HepG2 (cell line): ENCODE data around the gene FGGY.
"Not testable (repeated sequence)": the region's sequence is repeated elsewhere in the genome, so short reads cannot be mapped to it uniquely, and the experiment has no call there.

ENCODE experiments used
- FOSL1 ChIP-seq: sonication (generic); formaldehyde crosslinking; IDR thresholded peaks from 2 replicates; pipeline ENCODE4 v1.9.0; 2021; ENCODE audit warnings: missing genetic modification reagents, borderline replicate concordance
- FOXA1 ChIP-seq, 2 experiments: fragments of 450-650 bp in 1 of 2; sonication (generic) in 1 of 2; formaldehyde crosslinking in 1 of 2; IDR thresholded peaks; 2 replicates each; pipeline versions ENCODE4 v1.4.0 to v1.6.1; 2016 to 2020; ENCODE audit warnings: missing genetic modification reagents in 1 of 2
- HDAC1 ChIP-seq: sonication (generic); formaldehyde crosslinking; IDR thresholded peaks from 2 replicates; pipeline ENCODE4 v1.5.1; 2020; ENCODE audit warnings: mild to moderate bottlenecking, missing genetic modification reagents
- MXI1 ChIP-seq: IDR thresholded peaks from 3 replicates; pipeline ENCODE4 v1.6.1; 2012; ENCODE audit warnings: low read depth, low read length, inconsistent platforms, borderline replicate concordance
- NFE2 ChIP-seq: sonication (generic); formaldehyde crosslinking; IDR thresholded peaks from 2 replicates; pipeline ENCODE4 v1.4.0; 2020; ENCODE audit warnings: missing genetic modification reagents
- PPARG ChIP-seq: conservative IDR thresholded peaks from 2 replicates; pipeline ENCODE4 v1.6.1; 2016; ENCODE audit warnings: missing biosample characterization, missing genetic modification reagents
- SIN3A ChIP-seq: IDR thresholded peaks from 2 replicates; pipeline ENCODE4 v1.6.1; 2011; ENCODE audit warnings: low read depth, mild to moderate bottlenecking, control low read depth, low read length, borderline replicate concordance
- ZNF121 ChIP-seq: sonication (generic); formaldehyde crosslinking; IDR thresholded peaks from 2 replicates; pipeline ENCODE4 v1.5.0; 2020; ENCODE audit warnings: mild to moderate bottlenecking, missing genetic modification reagents
- ZNF274 ChIP-seq: sonication (generic); formaldehyde crosslinking; IDR thresholded peaks from 2 replicates; pipeline ENCODE4 v1.5.1; 2020; ENCODE audit warnings: mild to moderate bottlenecking, missing genetic modification reagents
- ZZZ3 ChIP-seq: sonication (generic); formaldehyde crosslinking; IDR thresholded peaks from 2 replicates; pipeline ENCODE4 v1.4.0; 2020; ENCODE audit warnings: missing genetic modification reagents, mild to moderate bottlenecking, borderline replicate concordance
- TF ChIP-seq, protein P1 (sequence below): IDR thresholded peaks from 2 replicates; pipeline ENCODE4 v1.6.1; 2018; ENCODE audit warnings: missing genetic modification reagents, mild to moderate bottlenecking, missing compliant biosample characterization
- TF ChIP-seq, protein P2 (sequence below): sonication (generic); formaldehyde crosslinking; IDR thresholded peaks from 2 replicates; pipeline ENCODE4 v1.5.0; 2020; ENCODE audit warnings: mild to moderate bottlenecking, missing genetic modification reagents, moderate library complexity
- TF ChIP-seq, protein P3 (sequence below): IDR thresholded peaks from 2 replicates; pipeline ENCODE4 v1.6.1; 2016; ENCODE audit warnings: missing compliant biosample characterization, missing genetic modification reagents, borderline replicate concordance

DNA sequence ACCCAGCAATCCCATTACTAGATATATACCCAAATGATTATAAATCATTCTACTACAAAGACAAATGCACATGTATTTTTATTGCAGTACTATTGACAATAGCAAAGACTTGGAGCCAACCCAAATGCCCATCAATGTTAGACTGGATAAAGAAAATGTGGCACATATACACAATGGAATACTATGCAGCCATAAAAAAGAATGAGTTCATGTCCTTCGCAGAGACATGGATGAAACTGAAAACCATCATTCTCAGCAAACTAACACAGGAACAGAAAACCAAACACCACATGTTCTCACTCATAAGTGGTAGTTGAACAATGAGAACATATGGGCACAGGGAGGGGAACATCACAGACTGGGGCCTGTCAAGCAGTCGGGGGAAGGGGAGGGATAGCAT is 414.0 kb downstream of the FGGY start:
- TF ChIP-seq FOXA1 (IDR thresholded peaks at IDR 0.05); FOXA1 (CRISPR knock-in tag; IDR thresholded peaks at IDR 0.05); SIN3A; PPARG; NFE2 (CRISPR knock-in tag); ZNF274 (CRISPR knock-in tag); FOSL1 (CRISPR knock-in tag); MXI1; ZNF121; ZZZ3 (CRISPR knock-in tag); HDAC1 (CRISPR knock-in tag): not testable (repeated sequence)
- TF ChIP-seq, protein P1, sequence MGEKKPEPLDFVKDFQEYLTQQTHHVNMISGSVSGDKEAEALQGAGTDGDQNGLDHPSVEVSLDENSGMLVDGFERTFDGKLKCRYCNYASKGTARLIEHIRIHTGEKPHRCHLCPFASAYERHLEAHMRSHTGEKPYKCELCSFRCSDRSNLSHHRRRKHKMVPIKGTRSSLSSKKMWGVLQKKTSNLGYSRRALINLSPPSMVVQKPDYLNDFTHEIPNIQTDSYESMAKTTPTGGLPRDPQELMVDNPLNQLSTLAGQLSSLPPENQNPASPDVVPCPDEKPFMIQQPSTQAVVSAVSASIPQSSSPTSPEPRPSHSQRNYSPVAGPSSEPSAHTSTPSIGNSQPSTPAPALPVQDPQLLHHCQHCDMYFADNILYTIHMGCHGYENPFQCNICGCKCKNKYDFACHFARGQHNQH (CRISPR knock-in tag), result not testable (repeated sequence)
- TF ChIP-seq, protein P2, sequence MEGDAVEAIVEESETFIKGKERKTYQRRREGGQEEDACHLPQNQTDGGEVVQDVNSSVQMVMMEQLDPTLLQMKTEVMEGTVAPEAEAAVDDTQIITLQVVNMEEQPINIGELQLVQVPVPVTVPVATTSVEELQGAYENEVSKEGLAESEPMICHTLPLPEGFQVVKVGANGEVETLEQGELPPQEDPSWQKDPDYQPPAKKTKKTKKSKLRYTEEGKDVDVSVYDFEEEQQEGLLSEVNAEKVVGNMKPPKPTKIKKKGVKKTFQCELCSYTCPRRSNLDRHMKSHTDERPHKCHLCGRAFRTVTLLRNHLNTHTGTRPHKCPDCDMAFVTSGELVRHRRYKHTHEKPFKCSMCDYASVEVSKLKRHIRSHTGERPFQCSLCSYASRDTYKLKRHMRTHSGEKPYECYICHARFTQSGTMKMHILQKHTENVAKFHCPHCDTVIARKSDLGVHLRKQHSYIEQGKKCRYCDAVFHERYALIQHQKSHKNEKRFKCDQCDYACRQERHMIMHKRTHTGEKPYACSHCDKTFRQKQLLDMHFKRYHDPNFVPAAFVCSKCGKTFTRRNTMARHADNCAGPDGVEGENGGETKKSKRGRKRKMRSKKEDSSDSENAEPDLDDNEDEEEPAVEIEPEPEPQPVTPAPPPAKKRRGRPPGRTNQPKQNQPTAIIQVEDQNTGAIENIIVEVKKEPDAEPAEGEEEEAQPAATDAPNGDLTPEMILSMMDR (CRISPR knock-in tag), result not testable (repeated sequence)
- TF ChIP-seq, protein P3, sequence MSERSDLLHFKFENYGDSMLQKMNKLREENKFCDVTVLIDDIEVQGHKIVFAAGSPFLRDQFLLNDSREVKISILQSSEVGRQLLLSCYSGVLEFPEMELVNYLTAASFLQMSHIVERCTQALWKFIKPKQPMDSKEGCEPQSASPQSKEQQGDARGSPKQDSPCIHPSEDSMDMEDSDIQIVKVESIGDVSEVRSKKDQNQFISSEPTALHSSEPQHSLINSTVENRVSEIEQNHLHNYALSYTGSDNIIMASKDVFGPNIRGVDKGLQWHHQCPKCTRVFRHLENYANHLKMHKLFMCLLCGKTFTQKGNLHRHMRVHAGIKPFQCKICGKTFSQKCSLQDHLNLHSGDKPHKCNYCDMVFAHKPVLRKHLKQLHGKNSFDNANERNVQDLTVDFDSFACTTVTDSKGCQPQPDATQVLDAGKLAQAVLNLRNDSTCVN (CRISPR knock-in tag), result not testable (repeated sequence)
